BLaER1 (cell line): ENCODE measurements around the gene RNF224.
A peak's percentile ranks its signal among the peaks of the same experiment; 100 is the strongest.
"Not testable (repeated sequence)": the region's sequence is repeated elsewhere in the genome, so short reads cannot be mapped to it uniquely, and the experiment has no call there.

Experiments used
- H3K27ac ChIP-seq: shearing (Covaris generic); formaldehyde crosslinking; 2 replicates; pipeline ENCODE4 v1.8.1; 2022
- H3K27me3 ChIP-seq: shearing (Covaris generic); formaldehyde crosslinking; 2 replicates; pipeline ENCODE4 v1.8.1; 2022
- H3K36me3 ChIP-seq: shearing (Covaris generic); formaldehyde crosslinking; 2 replicates; pipeline ENCODE4 v1.8.1; 2022
- H3K4me1 ChIP-seq: shearing (Covaris generic); formaldehyde crosslinking; 2 replicates; pipeline ENCODE4 v1.8.1; 2022
- H3K4me2 ChIP-seq: shearing (Covaris generic); formaldehyde crosslinking; 2 replicates; pipeline ENCODE4 v1.8.1; 2022
- H3K4me3 ChIP-seq: shearing (Covaris generic); formaldehyde crosslinking; 2 replicates; pipeline ENCODE4 v1.8.1; 2022
- H3K9ac ChIP-seq: shearing (Covaris generic); formaldehyde crosslinking; 2 replicates; pipeline ENCODE4 v1.8.1; 2022
- H3K9me3 ChIP-seq: shearing (Covaris generic); formaldehyde crosslinking; 2 replicates; pipeline ENCODE4 v1.8.1; 2022
- H4K20me1 ChIP-seq: shearing (Covaris generic); formaldehyde crosslinking; 2 replicates; pipeline ENCODE4 v1.8.1; 2022
- Cebpa-rat ChIP-seq: shearing (Covaris generic); IDR thresholded peaks from 2 replicates; pipeline ENCODE4 v1.8.1; 2022

Gene RNF224

DNA sequence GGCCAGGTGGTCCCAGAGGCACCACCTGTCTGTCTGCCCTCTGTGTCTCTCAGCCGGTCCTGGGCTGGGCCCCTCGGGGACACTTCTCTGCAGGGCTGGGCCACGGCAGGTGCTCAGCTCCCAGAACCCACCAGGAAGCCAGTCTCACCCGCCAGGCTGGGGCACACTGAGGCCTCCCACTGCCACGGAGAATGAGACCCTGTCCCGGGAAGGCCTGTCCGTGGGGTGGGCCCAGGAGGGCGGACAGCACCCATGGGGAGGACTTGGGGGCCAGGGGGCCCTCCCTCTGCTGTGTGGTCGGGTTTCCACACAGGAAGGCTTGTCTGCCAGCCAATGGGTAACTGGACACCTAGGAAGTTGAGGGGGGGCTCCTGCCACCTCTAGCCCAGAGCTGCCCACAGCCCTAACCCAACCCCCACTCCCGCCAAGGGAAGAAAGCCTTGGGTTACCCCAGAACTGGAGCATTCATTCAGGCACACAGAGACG lies 9.7 kb downstream of the RNF224 start:
- peaks cover 4% of the 10 kb centered on the region for H3K36me3 ChIP-seq
- TF ChIP-seq Cebpa-rat = no peak
- H3K27ac ChIP-seq = peak overlapping the region; percentile 84
- H4K20me1 ChIP-seq = peaks cover 23% of the 10 kb centered on the region
- peaks cover 67% of the 10 kb centered on the region for H3K4me1 ChIP-seq
- peak overlapping the region; percentile 98 for H3K4me2 ChIP-seq
- H3K4me3 ChIP-seq = peak overlapping the region; percentile 63
- peak overlapping the region; percentile 69 for H3K9ac ChIP-seq
- no peaks in the 10 kb centered on the region for H3K27me3 ChIP-seq
- no peaks in the 10 kb centered on the region for H3K9me3 ChIP-seq

DNA sequence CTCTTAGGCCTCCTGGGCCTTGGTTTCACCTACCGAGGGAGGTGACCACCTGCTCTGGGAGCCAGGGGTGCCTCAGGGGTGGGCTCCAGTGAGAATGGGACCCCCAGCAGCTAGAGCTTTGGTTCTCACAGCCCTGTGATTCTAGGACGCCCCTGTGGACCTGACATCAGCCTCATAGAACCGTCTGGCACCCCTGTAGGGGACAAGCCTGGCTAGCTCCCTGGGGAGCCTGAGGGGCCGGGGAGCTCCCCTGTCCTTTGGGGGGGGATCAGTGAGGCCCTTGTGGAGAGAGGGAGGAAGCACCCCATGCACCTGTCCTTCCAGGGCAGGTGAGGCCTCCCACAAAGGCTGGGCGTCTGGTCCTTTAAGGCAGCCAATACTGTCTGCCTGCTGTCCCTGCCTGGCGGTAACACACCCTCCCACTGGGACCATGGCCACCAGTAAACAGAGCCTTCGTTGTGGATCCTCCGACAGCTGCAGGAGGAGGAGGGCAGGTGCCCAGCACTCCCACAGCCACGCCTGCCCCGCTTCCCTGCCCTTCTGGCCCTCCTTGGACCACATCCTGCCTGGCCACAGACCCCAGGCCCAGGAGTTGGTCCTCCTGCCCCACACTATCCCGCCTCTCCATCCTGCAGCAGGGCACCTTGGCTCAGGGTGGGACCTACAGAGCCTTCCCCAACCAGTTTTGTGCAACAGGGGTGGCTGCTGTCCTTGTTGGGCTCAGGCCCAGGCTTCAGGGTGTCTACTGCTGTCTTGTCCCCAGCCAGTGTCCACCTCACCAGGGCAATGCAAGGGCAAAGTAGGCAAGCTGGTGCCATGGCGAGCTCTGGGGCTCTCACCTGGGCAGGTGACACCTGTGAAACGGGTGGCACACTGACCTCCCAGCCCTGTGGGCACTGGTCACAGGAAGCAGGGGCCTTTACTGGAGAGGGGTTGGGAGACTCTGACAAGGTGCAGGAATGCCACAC lies 10.7 kb downstream of the RNF224 start:
- no peak for TF ChIP-seq Cebpa-rat
- Histone ChIP-seq H3K36me3 (peaks cover 14% of the 10 kb centered on the region), H3K4me1 (peaks cover 72% of the 10 kb centered on the region), H4K20me1 (peaks cover 33% of the 10 kb centered on the region), H3K4me2 (peak overlapping the region; percentile 98), H3K4me3 (peak overlapping the region; percentile 63; the same call in 1 of the 2 replicates), H3K27ac (peak overlapping the region; percentile 84), H3K9ac (peak overlapping the region; percentile 69), H3K27me3 (no peaks in the 10 kb centered on the region), H3K9me3 (no peaks in the 10 kb centered on the region)

DNA sequence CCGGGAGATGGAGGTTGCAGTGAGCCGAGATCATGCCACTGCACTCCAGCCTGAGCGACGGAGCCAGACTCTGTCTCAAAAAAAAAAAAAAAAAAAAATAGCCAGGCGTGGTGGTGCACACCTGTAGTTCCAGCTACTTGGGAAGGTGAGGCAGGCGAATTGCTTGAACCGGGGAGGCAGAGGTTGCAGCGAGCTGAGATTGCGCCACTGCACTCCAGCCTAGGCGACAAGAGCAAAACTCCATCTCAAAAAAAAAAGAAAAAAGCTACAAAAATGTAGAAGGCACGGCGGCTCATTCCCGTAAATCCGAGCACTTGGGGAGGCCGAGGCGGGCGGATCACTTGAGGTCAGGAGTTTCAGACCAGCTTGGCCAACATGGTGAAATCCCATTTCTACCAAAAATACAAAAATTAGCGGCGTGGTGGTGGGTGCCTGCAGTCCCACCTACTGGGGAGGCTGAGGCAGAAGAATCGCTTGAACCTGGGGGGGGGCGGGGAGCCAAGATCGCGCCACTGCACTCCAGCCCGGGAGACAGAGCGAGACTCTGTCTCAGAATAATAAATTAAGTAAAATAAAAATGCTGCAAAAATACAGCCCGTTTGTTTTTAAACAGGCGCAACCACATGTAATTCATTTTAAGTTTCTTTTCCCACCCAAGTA lies 12.4 kb downstream of the RNF224 start:
- H3K36me3 ChIP-seq = peaks cover 28% of the 10 kb centered on the region
- peak overlapping the region; percentile 89 for H3K9ac ChIP-seq
- H4K20me1 ChIP-seq = peaks cover 43% of the 10 kb centered on the region
- peak overlapping the region; percentile 98 for H3K4me2 ChIP-seq
- H3K4me1 ChIP-seq = peaks cover 81% of the 10 kb centered on the region
- not testable (repeated sequence) for H3K27me3 ChIP-seq, H3K9me3 ChIP-seq
- H3K4me3 ChIP-seq = peak overlapping the region; percentile 74
- peak overlapping the region; percentile 94 for H3K27ac ChIP-seq

DNA sequence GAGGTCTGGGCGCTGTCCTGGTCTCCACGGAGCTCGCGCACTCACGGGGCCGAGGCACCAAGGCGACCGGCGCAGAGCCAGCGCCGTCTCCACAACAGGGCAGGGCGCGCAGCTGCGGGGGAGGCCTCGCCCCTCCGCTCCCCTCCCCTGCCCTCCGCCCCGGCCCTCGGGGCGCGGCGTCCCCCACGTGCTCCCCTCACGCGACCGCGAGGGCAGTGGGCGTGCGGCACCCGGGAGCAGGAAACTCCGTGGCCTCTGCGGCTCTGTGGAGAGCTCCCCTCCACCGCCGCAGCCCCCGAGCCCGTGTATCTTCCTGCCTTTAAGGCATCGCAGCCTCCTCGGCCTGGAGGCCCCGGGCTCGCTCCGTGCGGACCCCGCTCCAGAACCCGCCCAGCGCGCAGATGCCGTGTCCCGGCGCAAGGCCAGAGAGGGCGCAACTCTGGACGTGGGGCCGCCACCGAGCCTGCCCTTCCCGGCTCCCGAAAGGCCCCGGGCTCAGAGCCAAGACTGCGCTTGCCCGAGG lies 13.1 kb downstream of the RNF224 start:
- no peak for TF ChIP-seq Cebpa-rat
- H3K27me3 ChIP-seq = no peaks in the 10 kb centered on the region
- H3K9ac ChIP-seq = peak overlapping the region; percentile 89
- H3K27ac ChIP-seq = peak overlapping the region; percentile 94
- H3K4me1 ChIP-seq = peaks cover 81% of the 10 kb centered on the region
- peak overlapping the region; percentile 98 for H3K4me2 ChIP-seq
- H4K20me1 ChIP-seq = peaks cover 46% of the 10 kb centered on the region
- H3K36me3 ChIP-seq = peaks cover 28% of the 10 kb centered on the region
- H3K9me3 ChIP-seq = no peaks in the 10 kb centered on the region
- H3K4me3 ChIP-seq = peak overlapping the region; percentile 74

DNA sequence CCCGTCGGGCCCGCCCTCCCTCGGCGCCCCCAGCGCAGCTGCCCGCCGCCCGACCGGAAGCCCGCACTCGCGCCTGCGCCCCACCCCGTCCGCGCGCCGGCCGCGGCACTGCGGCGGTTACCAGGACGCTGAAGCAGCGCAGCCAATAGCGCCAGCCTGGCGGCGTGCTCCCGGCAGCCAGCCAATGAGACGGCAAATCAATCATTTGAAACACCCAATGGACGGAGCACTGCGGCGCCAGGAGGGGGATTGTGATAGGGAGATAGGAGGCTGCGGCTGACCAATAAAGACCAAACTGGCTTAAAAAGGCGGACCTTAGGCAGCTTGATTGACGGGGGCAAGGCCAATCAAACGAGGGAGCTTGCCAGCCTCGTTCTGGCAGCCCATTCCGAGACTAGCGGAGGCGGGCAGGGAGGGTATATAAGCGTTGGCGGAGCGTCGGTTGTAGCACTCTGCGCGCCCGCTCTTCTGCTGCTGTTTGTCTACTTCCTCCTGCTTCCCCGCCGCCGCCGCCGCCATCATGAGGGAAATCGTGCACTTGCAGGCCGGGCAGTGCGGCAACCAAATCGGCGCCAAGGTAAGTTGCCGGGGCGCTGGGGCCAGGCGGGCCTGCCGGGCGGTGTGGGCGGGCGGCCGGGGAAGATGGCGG lies 13.7 kb downstream of the RNF224 start, which contains the start of gene TUBB4B:
Gene TUBB4B, plus strand, starts transcription at position 447 of the 649 bp plus-strand sequence. Its CDS starts 74 bp downstream, at position 521.
- TF ChIP-seq Cebpa-rat = no peak
- H3K9ac ChIP-seq = peak within 1 kb of the TSS; percentile 96
- H3K27me3 ChIP-seq = no peaks in the 10 kb centered on the region
- H3K36me3 ChIP-seq = peaks cover 28% of the 10 kb centered on the region
- peak within 1 kb of the TSS; percentile 99 for H3K4me2 ChIP-seq
- peak within 1 kb of the TSS; percentile 94 for H3K27ac ChIP-seq
- peaks cover 46% of the 10 kb centered on the region for H4K20me1 ChIP-seq
- H3K4me3 ChIP-seq = peak within 1 kb of the TSS; percentile 96
- no peaks in the 10 kb centered on the region for H3K9me3 ChIP-seq
- H3K4me1 ChIP-seq = peaks cover 81% of the 10 kb centered on the region

DNA sequence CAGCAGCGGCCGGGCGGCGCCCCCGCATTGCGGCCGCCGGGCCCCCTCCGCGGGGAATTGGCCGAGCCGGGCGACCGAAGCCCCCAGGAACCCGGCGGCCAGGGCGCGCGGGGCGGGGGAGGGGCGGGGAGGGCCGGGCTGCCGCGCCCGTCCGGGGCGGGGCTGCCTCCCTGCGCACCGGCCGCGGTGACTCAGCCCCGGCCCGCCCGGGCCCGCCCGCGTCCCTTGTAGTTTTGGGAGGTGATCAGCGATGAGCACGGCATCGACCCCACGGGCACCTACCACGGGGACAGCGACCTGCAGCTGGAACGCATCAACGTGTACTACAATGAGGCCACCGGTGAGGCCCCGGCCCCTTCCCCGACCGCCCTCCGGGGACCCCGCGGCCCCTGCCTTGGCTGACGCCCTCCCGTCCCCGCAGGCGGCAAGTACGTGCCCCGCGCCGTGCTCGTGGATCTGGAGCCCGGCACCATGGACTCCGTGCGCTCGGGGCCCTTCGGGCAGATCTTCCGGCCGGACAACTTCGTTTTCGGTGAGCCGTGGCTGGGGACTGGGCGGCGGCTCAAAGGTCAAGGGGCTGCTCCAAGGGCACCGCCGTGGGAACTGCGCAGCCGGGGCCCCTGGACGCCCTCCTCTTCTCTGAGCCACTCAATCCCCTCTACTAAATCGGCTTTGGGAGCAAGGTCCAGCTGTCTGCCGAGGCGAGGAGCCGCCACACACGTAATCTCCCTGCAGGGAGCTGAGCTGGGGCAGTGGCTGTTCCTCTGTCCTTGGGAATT lies 14.4 kb downstream of the RNF224 start:
- TF ChIP-seq Cebpa-rat = no peak
- H3K27ac ChIP-seq = peak overlapping the region; percentile 90
- H3K4me3 ChIP-seq = peak overlapping the region; percentile 96
- peak overlapping the region; percentile 96 for H3K9ac ChIP-seq
- peak overlapping the region; percentile 99 for H3K4me2 ChIP-seq
- peaks cover 47% of the 10 kb centered on the region for H4K20me1 ChIP-seq
- peaks cover 28% of the 10 kb centered on the region for H3K36me3 ChIP-seq
- peaks cover 81% of the 10 kb centered on the region for H3K4me1 ChIP-seq
- H3K27me3 ChIP-seq = no peaks in the 10 kb centered on the region
- H3K9me3 ChIP-seq = no peaks in the 10 kb centered on the region

DNA sequence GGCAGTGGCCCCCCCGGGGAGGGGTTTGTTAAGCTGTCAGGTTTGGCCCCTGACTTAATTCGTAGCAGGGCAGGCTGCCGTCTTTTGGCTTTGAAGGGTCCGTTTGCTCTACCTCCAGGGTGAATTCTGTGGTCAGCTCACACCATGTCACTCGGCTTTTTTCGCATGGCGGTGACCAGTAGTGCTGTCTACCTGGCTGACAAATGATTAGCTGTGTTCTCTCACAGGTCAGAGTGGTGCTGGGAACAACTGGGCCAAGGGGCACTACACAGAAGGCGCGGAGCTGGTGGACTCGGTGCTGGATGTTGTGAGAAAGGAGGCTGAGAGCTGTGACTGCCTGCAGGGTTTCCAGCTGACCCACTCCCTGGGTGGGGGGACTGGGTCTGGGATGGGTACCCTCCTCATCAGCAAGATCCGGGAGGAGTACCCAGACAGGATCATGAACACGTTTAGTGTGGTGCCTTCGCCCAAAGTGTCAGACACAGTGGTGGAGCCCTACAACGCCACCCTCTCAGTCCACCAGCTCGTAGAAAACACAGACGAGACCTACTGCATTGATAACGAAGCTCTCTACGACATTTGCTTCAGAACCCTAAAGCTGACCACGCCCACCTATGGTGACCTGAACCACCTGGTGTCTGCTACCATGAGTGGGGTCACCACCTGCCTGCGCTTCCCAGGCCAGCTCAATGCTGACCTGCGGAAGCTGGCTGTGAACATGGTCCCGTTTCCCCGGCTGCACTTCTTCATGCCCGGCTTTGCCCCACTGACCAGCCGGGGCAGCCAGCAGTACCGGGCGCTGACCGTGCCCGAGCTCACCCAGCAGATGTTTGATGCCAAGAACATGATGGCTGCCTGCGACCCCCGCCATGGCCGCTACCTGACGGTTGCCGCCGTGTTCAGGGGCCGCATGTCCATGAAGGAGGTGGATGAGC lies 15.2 kb downstream of the RNF224 start:
- Histone ChIP-seq H3K27ac (peak overlapping the region; percentile 90), H3K4me2 (peak overlapping the region; percentile 99), H3K36me3 (peaks cover 28% of the 10 kb centered on the region), H3K27me3 (no peaks in the 10 kb centered on the region), H3K9ac (peak overlapping the region; percentile 96), H3K4me1 (peaks cover 81% of the 10 kb centered on the region), H4K20me1 (peaks cover 47% of the 10 kb centered on the region), H3K9me3 (no peaks in the 10 kb centered on the region), H3K4me3 (peak overlapping the region; percentile 96)
- TF ChIP-seq Cebpa-rat = no peak

DNA sequence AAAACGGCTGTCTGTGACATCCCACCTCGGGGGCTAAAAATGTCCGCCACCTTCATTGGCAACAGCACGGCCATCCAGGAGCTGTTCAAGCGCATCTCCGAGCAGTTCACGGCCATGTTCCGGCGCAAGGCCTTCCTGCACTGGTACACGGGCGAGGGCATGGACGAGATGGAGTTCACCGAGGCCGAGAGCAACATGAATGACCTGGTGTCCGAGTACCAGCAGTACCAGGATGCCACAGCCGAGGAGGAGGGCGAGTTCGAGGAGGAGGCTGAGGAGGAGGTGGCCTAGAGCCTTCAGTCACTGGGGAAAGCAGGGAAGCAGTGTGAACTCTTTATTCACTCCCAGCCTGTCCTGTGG lies 15.9 kb downstream of the RNF224 start:
- not testable (repeated sequence) for H3K27me3 ChIP-seq, H3K27ac ChIP-seq, H3K9me3 ChIP-seq
- H3K4me3 ChIP-seq = peak overlapping the region; percentile 96; the same call in 1 of the 2 replicates
- H4K20me1 ChIP-seq = peaks cover 47% of the 10 kb centered on the region
- peak overlapping the region; percentile 96; the same call in 1 of the 2 replicates for H3K9ac ChIP-seq
- peaks cover 28% of the 10 kb centered on the region for H3K36me3 ChIP-seq
- peaks cover 80% of the 10 kb centered on the region for H3K4me1 ChIP-seq
- H3K4me2 ChIP-seq = peak overlapping the region; percentile 99
